K562 (cell line): ENCODE results near the gene USB1. TPM values are rescaled to one million over a fixed set of nuclear protein-coding genes. Genes with fewer than 3 reads are reported as not detected.

Experiments used
- ATF1 ChIP-seq, 2 experiments: fragments of 450-650 bp in 1 of 2; IDR thresholded peaks; 2 replicates each; pipeline ENCODE4 v1.6.1; 2016; ENCODE audit warnings: missing compliant biosample characterization in 1 of 2, missing genetic modification characterization in 1 of 2
- CBFA2T3 ChIP-seq: fragments of 450-650 bp; IDR thresholded peaks from 2 replicates; pipeline ENCODE4 v1.6.1; 2017
- CBX3 ChIP-seq, 2 experiments: IDR thresholded peaks; 1 replicate in 1 of 2; 2 replicates in 1 of 2; pipeline ENCODE4 v1.6.1; 2012; ENCODE audit warnings: inconsistent platforms in 2 of 2, low read length in 2 of 2, borderline replicate concordance in 1 of 2, control low read depth in 1 of 2
- CCNT2 ChIP-seq: IDR thresholded peaks from 2 replicates; pipeline ENCODE4 v1.6.1; 2011; ENCODE audit warnings: borderline replicate concordance, low read depth, mild to moderate bottlenecking, moderate library complexity, mixed read lengths, low read length; ENCODE audit not compliant: insufficient read length; ENCODE audit errors: extremely low read depth
- HDGF ChIP-seq: fragments of 450-650 bp; IDR thresholded peaks from 2 replicates; pipeline ENCODE4 v1.6.1; 2016
- MAZ ChIP-seq, 2 experiments: fragments of 450-650 bp in 1 of 2; sonication (generic) in 1 of 2; formaldehyde crosslinking; IDR thresholded peaks in 1 of 2; conservative IDR thresholded peaks in 1 of 2; 2 replicates each; pipeline versions ENCODE4 v1.4.0 to v1.5.0; 2020; ENCODE audit warnings: mild to moderate bottlenecking in 1 of 2, missing genetic modification reagents in 1 of 2
- RFX7 ChIP-seq: fragments of 250-450 bp; sonication (Bioruptor Pico); IDR thresholded peaks from 2 replicates; pipeline ENCODE4 v1.5.1; 2021; ENCODE audit warnings: mild to moderate bottlenecking
- SRF ChIP-seq, 2 experiments: fragments of 250-450, 450-650 bp in 1 of 2; sonication (Bioruptor Pico) in 1 of 2; sonication (generic) in 1 of 2; formaldehyde crosslinking; IDR thresholded peaks; 2 replicates each; pipeline versions ENCODE4 v1.5.0 to v1.5.1; 2020 to 2022; ENCODE audit warnings: mild to moderate bottlenecking in 1 of 2, missing genetic modification reagents in 1 of 2
- ZFP1 ChIP-seq: fragments of 450-650 bp; formaldehyde crosslinking; IDR thresholded peaks from 2 replicates; pipeline ENCODE4 v1.4.0; 2020; ENCODE audit warnings: mild to moderate bottlenecking, mixed read lengths
- ZNF592 ChIP-seq: fragments of 450-650 bp; IDR thresholded peaks from 2 replicates; pipeline ENCODE4 v1.6.1; 2017; ENCODE audit warnings: antibody characterized with exemption, mild to moderate bottlenecking
- ZZZ3 ChIP-seq: fragments of 450-650 bp; IDR thresholded peaks from 2 replicates; pipeline ENCODE4 v1.6.1; 2016; ENCODE audit warnings: antibody characterized with exemption, mild to moderate bottlenecking, moderate library complexity
- polyA plus RNA-seq, 8 experiments: library from polyadenylated mRNA; depleted of rRNA in 4 of 8; stranded (reverse) in 5 of 8; unstranded in 3 of 8; fragments of >200 nt; fragmentation: Nextera tagmentation in 2 of 8; fragmentation: Illumina TruSeq in 1 of 8; extraction: Ambion mirVana in 2 of 8; extraction: Trizol in 1 of 8; gene quantifications; 2 replicates each; pipeline versions ENCODE4 v1.2.1 to v1.2.3, GENCODE V29; 2011 to 2014; ENCODE audit warnings: inconsistent platforms in 1 of 8, missing spikeins in 1 of 8
- total RNA-seq, 7 experiments: library from RNA; depleted of rRNA in 6 of 7; stranded (reverse); fragments of >200 nt in 6 of 7; fragmentation: Illumina TruSeq in 2 of 7; extraction: Trizol in 2 of 7; gene quantifications; 2 replicates each; pipeline versions ENCODE4 v1.2.1 to v1.2.3, GENCODE V29; 2011 to 2021; ENCODE audit warnings: low replicate concordance in 1 of 7
- TF ChIP-seq, protein P1 (sequence below): fragments of 250-450 bp; sonication (Bioruptor Pico); IDR thresholded peaks from 2 replicates; pipeline ENCODE4 v1.5.0; 2021; ENCODE audit warnings: mild to moderate bottlenecking, borderline replicate concordance
- TF ChIP-seq, protein P2 (sequence below): fragments of 450-650 bp; conservative IDR thresholded peaks from 2 replicates; pipeline ENCODE4 v1.6.1; 2016; ENCODE audit warnings: missing genetic modification characterization, low read depth, mild to moderate bottlenecking, missing compliant biosample characterization, moderate library complexity
- TF ChIP-seq, protein P3 (sequence below), 2 experiments: IDR thresholded peaks in 1 of 2; conservative IDR thresholded peaks in 1 of 2; 2 replicates each; pipeline ENCODE4 v1.6.1; 2016; ENCODE audit warnings: low read depth in 2 of 2, mild to moderate bottlenecking in 1 of 2, missing compliant biosample characterization in 1 of 2, missing genetic modification characterization in 1 of 2, moderate library complexity in 1 of 2

Gene USB1
- total and polyA plus RNA-seq, 9 of the 15 experiments (the other 6 are each of a cell fraction or from before 2014, with no cell fraction given): 11.6 to 73.6 (median 19.4) TPM

GRCh38 chr16:57977418-57978069 is 23.7 kb upstream of the USB1 start (continued):
- TF ChIP-seq ZZZ3 (no peak), HDGF (no peak), ATF1 (CRISPR knock-in tag; IDR thresholded peaks at IDR 0.05) (no peak), ATF1 (tag; IDR thresholded peaks at IDR 0.05) (peak; percentile 54), SRF (CRISPR knock-in tag; IDR thresholded peaks at IDR 0.05) (no peak), CBX3 (IDR thresholded peaks at IDR 0.05; ENCODE audit: borderline replicate concordance in 1 of 2, low read length in 2 of 2) (no peak), ZFP1 (CRISPR knock-in tag) (no peak), ZNF592 (no peak; the same call in none of the 2 replicates), RFX7 (no peak), CCNT2 (no peak), CBFA2T3 (peak; percentile 72), MAZ (CRISPR knock-in tag; conservative IDR thresholded peaks at IDR 0.05 in 1 of 2, IDR thresholded peaks at IDR 0.05 in 1 of 2) (no peak)
- TF ChIP-seq, protein P1, sequence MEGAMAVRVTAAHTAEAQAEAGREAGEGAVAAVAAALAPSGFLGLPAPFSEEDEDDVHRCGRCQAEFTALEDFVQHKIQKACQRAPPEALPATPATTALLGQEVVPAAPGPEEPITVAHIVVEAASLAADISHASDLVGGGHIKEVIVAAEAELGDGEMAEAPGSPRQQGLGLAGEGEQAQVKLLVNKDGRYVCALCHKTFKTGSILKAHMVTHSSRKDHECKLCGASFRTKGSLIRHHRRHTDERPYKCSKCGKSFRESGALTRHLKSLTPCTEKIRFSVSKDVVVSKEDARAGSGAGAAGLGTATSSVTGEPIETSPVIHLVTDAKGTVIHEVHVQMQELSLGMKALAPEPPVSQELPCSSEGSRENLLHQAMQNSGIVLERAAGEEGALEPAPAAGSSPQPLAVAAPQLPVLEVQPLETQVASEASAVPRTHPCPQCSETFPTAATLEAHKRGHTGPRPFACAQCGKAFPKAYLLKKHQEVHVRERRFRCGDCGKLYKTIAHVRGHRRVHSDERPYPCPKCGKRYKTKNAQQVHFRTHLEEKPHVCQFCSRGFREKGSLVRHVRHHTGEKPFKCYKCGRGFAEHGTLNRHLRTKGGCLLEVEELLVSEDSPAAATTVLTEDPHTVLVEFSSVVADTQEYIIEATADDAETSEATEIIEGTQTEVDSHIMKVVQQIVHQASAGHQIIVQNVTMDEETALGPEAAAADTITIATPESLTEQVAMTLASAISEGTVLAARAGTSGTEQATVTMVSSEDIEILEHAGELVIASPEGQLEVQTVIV (CRISPR knock-in tag): no peak
- TF ChIP-seq, protein P2, sequence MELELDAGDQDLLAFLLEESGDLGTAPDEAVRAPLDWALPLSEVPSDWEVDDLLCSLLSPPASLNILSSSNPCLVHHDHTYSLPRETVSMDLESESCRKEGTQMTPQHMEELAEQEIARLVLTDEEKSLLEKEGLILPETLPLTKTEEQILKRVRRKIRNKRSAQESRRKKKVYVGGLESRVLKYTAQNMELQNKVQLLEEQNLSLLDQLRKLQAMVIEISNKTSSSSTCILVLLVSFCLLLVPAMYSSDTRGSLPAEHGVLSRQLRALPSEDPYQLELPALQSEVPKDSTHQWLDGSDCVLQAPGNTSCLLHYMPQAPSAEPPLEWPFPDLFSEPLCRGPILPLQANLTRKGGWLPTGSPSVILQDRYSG (tag): no peak
- TF ChIP-seq, protein P3, sequence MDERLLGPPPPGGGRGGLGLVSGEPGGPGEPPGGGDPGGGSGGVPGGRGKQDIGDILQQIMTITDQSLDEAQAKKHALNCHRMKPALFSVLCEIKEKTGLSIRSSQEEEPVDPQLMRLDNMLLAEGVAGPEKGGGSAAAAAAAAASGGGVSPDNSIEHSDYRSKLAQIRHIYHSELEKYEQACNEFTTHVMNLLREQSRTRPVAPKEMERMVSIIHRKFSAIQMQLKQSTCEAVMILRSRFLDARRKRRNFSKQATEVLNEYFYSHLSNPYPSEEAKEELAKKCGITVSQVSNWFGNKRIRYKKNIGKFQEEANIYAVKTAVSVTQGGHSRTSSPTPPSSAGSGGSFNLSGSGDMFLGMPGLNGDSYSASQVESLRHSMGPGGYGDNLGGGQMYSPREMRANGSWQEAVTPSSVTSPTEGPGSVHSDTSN (CRISPR knock-in tag; IDR thresholded peaks at IDR 0.05; ENCODE audit: low read depth): no peak
- TF ChIP-seq, protein P3 (tag; conservative IDR thresholded peaks at IDR 0.05; ENCODE audit: low read depth): 0 out of 2 replicates have a peak, but pooled peaks have one; percentile 10
